ENCODE data around the gene BAIAP2. TPM values are rescaled to one million over a fixed set of nuclear protein-coding genes. Genes with fewer than 3 reads are reported as not detected.
"Not testable (repeated sequence)": the region's sequence is repeated elsewhere in the genome, so short reads cannot be mapped to it uniquely, and the experiment has no call there.

BAIAP2 gene
- total RNA-seq, 1 donor from 2014 or later = 51.4 TPM

DNA sequence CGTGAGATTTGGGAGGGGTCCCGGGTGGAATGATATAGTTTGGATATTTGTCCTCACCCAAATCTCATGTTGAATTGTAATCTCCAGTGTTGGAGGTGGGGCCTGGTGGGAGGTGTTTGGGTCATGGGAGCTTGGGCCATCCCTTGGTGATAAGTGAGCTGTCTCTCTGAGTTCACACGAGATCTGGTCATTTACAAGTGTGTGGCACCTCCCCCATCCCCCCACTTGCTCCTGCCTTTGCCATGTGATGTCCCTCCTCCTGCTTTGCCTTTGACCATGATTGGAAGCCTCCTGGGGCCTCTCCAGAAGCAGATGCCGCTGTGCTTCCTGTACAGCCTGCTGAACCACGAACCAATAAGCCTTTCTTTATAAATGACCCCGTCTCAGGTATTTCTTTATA is 21.3 kb upstream of the BAIAP2 start:
- Histone ChIP-seq H3K36me3 (ENCODE audit: insufficient read depth, low read length) (no peaks in the 10 kb centered on the region), H3K79me2 (ENCODE audit: insufficient read depth, low read length) (no peaks in the 10 kb centered on the region), H2AFZ (ENCODE audit: low read depth, low read length) (no peak overlapping the region), H3K9me3 (ENCODE audit: insufficient read depth, low read depth, low read length) (no peaks in the 10 kb centered on the region), H3K4me3 (ENCODE audit: insufficient read depth, low read depth, low read length) (no peak overlapping the region), H3K27me3 (ENCODE audit: insufficient read depth, low read length) (no peaks in the 10 kb centered on the region), H4K20me1 (ENCODE audit: insufficient read depth, low read length) (no peaks in the 10 kb centered on the region), H3K4me2 (ENCODE audit: low read length) (no peak overlapping the region), H3K4me1 (ENCODE audit: insufficient read depth, low read length) (peaks cover 14% of the 10 kb centered on the region), H3K27ac (ENCODE audit: low read depth, low read length) (no peak overlapping the region), H3K9ac (ENCODE audit: low read length) (no peak overlapping the region)
- TF ChIP-seq, protein P1, sequence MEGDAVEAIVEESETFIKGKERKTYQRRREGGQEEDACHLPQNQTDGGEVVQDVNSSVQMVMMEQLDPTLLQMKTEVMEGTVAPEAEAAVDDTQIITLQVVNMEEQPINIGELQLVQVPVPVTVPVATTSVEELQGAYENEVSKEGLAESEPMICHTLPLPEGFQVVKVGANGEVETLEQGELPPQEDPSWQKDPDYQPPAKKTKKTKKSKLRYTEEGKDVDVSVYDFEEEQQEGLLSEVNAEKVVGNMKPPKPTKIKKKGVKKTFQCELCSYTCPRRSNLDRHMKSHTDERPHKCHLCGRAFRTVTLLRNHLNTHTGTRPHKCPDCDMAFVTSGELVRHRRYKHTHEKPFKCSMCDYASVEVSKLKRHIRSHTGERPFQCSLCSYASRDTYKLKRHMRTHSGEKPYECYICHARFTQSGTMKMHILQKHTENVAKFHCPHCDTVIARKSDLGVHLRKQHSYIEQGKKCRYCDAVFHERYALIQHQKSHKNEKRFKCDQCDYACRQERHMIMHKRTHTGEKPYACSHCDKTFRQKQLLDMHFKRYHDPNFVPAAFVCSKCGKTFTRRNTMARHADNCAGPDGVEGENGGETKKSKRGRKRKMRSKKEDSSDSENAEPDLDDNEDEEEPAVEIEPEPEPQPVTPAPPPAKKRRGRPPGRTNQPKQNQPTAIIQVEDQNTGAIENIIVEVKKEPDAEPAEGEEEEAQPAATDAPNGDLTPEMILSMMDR (IDR thresholded peaks at IDR 0.05; ENCODE audit: insufficient read depth, low read depth, low read length) = no peak
- no peak for TF ChIP-seq EZH2 (IDR thresholded peaks at IDR 0.05; ENCODE audit: insufficient read depth, low read length)
- H3K27me3 Mint-ChIP-seq (ENCODE audit: low read depth, unreplicated experiment) = peaks cover 10% of the 10 kb centered on the region
- no peaks in the 10 kb centered on the region for H3K4me1 Mint-ChIP-seq (ENCODE audit: low read depth, unreplicated experiment)
- H3K27ac Mint-ChIP-seq (ENCODE audit: unreplicated experiment) = no peak overlapping the region
- no peak overlapping the region for H3K4me3 Mint-ChIP-seq (ENCODE audit: unreplicated experiment)
- H3K36me3 Mint-ChIP-seq (ENCODE audit: low read depth, unreplicated experiment) = peaks cover 9% of the 10 kb centered on the region
- FAIRE-seq (no peak), DNase-seq (ENCODE audit: low read depth) (no peak)
- H3K9me3 Mint-ChIP-seq (ENCODE audit: unreplicated experiment) = peaks cover 24% of the 10 kb centered on the region

DNA sequence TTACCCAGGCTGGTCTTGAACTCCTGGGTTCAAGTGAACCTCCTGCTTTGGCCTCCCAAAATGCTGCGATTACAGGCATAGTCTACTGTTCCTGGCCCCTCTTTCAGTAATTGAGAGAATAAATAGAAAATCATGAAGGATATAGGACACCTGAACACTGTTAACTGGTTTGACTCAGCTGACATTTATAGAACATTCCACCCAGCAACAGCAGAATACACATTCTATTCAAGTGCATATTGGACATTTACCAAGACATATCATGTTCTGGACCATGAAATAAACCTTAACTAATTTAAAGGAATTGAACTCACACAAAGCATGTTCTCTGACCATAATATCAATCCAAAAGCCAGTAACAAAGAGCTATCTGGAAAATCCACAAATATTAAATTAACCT is 19.8 kb upstream of the BAIAP2 start:
- H2AFZ ChIP-seq (ENCODE audit: low read depth, low read length) = no peak overlapping the region
- TF ChIP-seq EZH2 (IDR thresholded peaks at IDR 0.05; ENCODE audit: insufficient read depth, low read length) = no peak
- TF ChIP-seq, protein P1 (IDR thresholded peaks at IDR 0.05; ENCODE audit: insufficient read depth, low read depth, low read length) = no peak
- no peaks in the 10 kb centered on the region for H4K20me1 ChIP-seq (ENCODE audit: insufficient read depth, low read length)
- no peaks in the 10 kb centered on the region for H3K27me3 ChIP-seq (ENCODE audit: insufficient read depth, low read length)
- no peak overlapping the region for H3K4me3 ChIP-seq (ENCODE audit: insufficient read depth, low read depth, low read length)
- no peak overlapping the region for H3K27ac Mint-ChIP-seq (ENCODE audit: unreplicated experiment)
- peaks cover 9% of the 10 kb centered on the region for H3K36me3 Mint-ChIP-seq (ENCODE audit: low read depth, unreplicated experiment)
- H3K9ac ChIP-seq (ENCODE audit: low read length) = no peak overlapping the region
- H3K4me1 Mint-ChIP-seq (ENCODE audit: low read depth, unreplicated experiment) = no peaks in the 10 kb centered on the region
- no peaks in the 10 kb centered on the region for H3K79me2 ChIP-seq (ENCODE audit: insufficient read depth, low read length)
- no peaks in the 10 kb centered on the region for H3K36me3 ChIP-seq (ENCODE audit: insufficient read depth, low read length)
- no peak overlapping the region for H3K4me3 Mint-ChIP-seq (ENCODE audit: unreplicated experiment)
- no peak for FAIRE-seq
- H3K4me2 ChIP-seq (ENCODE audit: low read length) = no peak overlapping the region
- peaks cover 13% of the 10 kb centered on the region for H3K27me3 Mint-ChIP-seq (ENCODE audit: low read depth, unreplicated experiment)
- no peak overlapping the region for H3K27ac ChIP-seq (ENCODE audit: low read depth, low read length)
- peaks cover 14% of the 10 kb centered on the region for H3K4me1 ChIP-seq (ENCODE audit: insufficient read depth, low read length)
- no peaks in the 10 kb centered on the region for H3K9me3 ChIP-seq (ENCODE audit: insufficient read depth, low read depth, low read length)
- DNase-seq (ENCODE audit: low read depth) = no peak
- peaks cover 24% of the 10 kb centered on the region for H3K9me3 Mint-ChIP-seq (ENCODE audit: unreplicated experiment)

DNA sequence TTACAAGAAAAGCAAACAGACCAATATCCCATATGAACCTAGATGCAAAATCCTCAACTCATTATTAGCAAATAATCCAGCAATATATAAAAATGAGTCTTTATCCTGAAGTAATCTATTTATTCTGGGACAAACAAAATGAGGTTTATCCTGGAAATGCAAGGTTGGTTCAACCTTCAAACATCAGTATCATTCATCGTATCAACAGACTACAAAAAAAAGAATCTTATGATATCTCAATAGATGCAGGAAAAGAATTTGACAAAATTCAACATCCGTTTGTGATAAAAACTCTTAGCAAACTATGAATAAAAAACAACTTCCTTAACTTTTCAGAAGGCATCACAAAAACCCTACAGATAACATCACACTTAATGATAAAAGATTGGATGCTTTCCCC is 18.4 kb upstream of the BAIAP2 start:
- peaks cover 21% of the 10 kb centered on the region for H3K4me1 ChIP-seq (ENCODE audit: insufficient read depth, low read length)
- Mint-ChIP-seq H3K4me1 (ENCODE audit: low read depth, unreplicated experiment) (no peaks in the 10 kb centered on the region), H3K9me3 (ENCODE audit: unreplicated experiment) (peaks cover 18% of the 10 kb centered on the region), H3K27me3 (ENCODE audit: low read depth, unreplicated experiment) (peaks cover 13% of the 10 kb centered on the region), H3K4me3 (ENCODE audit: unreplicated experiment) (no peak overlapping the region), H3K36me3 (ENCODE audit: low read depth, unreplicated experiment) (peaks cover 4% of the 10 kb centered on the region), H3K27ac (ENCODE audit: unreplicated experiment) (no peak overlapping the region)
- H2AFZ ChIP-seq (ENCODE audit: low read depth, low read length) = no peak overlapping the region
- no peaks in the 10 kb centered on the region for H4K20me1 ChIP-seq (ENCODE audit: insufficient read depth, low read length)
- no peak overlapping the region for H3K4me2 ChIP-seq (ENCODE audit: low read length)
- no peaks in the 10 kb centered on the region for H3K79me2 ChIP-seq (ENCODE audit: insufficient read depth, low read length)
- DNase-seq (ENCODE audit: low read depth) (no peak), FAIRE-seq (no peak)
- no peak overlapping the region for H3K9ac ChIP-seq (ENCODE audit: low read length)
- H3K4me3 ChIP-seq (ENCODE audit: insufficient read depth, low read depth, low read length) = no peak overlapping the region
- no peaks in the 10 kb centered on the region for H3K36me3 ChIP-seq (ENCODE audit: insufficient read depth, low read length)
- no peaks in the 10 kb centered on the region for H3K9me3 ChIP-seq (ENCODE audit: insufficient read depth, low read depth, low read length)
- H3K27me3 ChIP-seq (ENCODE audit: insufficient read depth, low read length) = no peaks in the 10 kb centered on the region
- H3K27ac ChIP-seq (ENCODE audit: low read depth, low read length) = no peak overlapping the region
- no peak for TF ChIP-seq EZH2 (IDR thresholded peaks at IDR 0.05; ENCODE audit: insufficient read depth, low read length)
- TF ChIP-seq, protein P1 (IDR thresholded peaks at IDR 0.05; ENCODE audit: insufficient read depth, low read depth, low read length) = no peak

DNA sequence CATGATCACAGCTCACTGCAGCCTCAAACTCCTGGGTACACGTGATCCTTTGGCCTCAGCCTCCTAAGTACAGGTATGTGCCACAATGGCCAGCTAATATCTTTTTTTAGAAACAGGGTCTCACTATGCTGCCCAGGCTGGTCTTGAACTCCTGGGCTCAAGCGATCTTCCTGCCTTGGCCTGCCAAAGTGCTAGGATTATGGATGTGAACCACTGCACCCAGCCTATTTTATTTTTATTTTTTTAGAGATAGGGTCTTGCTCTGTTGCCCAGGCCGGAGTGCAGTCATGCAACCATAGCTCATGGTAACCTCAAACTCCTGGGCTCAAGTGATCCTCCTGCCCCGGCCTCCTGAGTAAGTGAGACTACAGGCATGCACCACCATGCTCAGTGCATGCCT is 17.6 kb upstream of the BAIAP2 start:
- H3K27ac Mint-ChIP-seq (ENCODE audit: unreplicated experiment); H2AFZ ChIP-seq (ENCODE audit: low read depth, low read length); H3K27me3 ChIP-seq (ENCODE audit: insufficient read depth, low read length); H4K20me1 ChIP-seq (ENCODE audit: insufficient read depth, low read length); H3K36me3 ChIP-seq (ENCODE audit: insufficient read depth, low read length); H3K9me3 ChIP-seq (ENCODE audit: insufficient read depth, low read depth, low read length); H3K27ac ChIP-seq (ENCODE audit: low read depth, low read length); H3K9ac ChIP-seq (ENCODE audit: low read length); FAIRE-seq; H3K4me1 Mint-ChIP-seq (ENCODE audit: low read depth, unreplicated experiment); H3K4me3 Mint-ChIP-seq (ENCODE audit: unreplicated experiment); H3K36me3 Mint-ChIP-seq (ENCODE audit: low read depth, unreplicated experiment); DNase-seq (ENCODE audit: low read depth); H3K79me2 ChIP-seq (ENCODE audit: insufficient read depth, low read length); H3K4me2 ChIP-seq (ENCODE audit: low read length); H3K4me3 ChIP-seq (ENCODE audit: insufficient read depth, low read depth, low read length): not testable (repeated sequence)
- H3K4me1 ChIP-seq (ENCODE audit: insufficient read depth, low read length) = peaks cover 16% of the 10 kb centered on the region
- Mint-ChIP-seq H3K27me3 (ENCODE audit: low read depth, unreplicated experiment) (peaks cover 14% of the 10 kb centered on the region), H3K9me3 (ENCODE audit: unreplicated experiment) (peaks cover 15% of the 10 kb centered on the region)
